ENCODE results near the gene ZNF445.

The ZNF445 gene

GRCh38 chr3:44442596-44443309 is 34.7 kb downstream of the ZNF445 start:
- H3K27ac ChIP-seq = no peak overlapping the region
- TF ChIP-seq ZFX (IDR thresholded peaks at IDR 0.05; ENCODE audit: borderline replicate concordance) = no peak
- TF ChIP-seq CTCF (IDR thresholded peaks at IDR 0.05) = no peak

- no peak overlapping the region for H3K27ac ChIP-seq
- TF ChIP-seq ZFX (IDR thresholded peaks at IDR 0.05; ENCODE audit: borderline replicate concordance) = no peak
- TF ChIP-seq CTCF (IDR thresholded peaks at IDR 0.05) = no peak
These were observed 37.8 kb downstream of the ZNF445 start for GRCh38 chr3:44439499-44440295.

GRCh38 chr3:44437800-44438199 is 39.7 kb downstream of the ZNF445 start:
- H3K27ac ChIP-seq = no peak overlapping the region
- TF ChIP-seq ZFX (IDR thresholded peaks at IDR 0.05; ENCODE audit: borderline replicate concordance) = no peak

- TF ChIP-seq ZFX (IDR thresholded peaks at IDR 0.05; ENCODE audit: borderline replicate concordance) (no peak), CTCF (IDR thresholded peaks at IDR 0.05) (no peak)
- H3K27ac ChIP-seq = no peak overlapping the region
These were observed 41.3 kb downstream of the ZNF445 start for GRCh38 chr3:44436181-44436580.

GRCh38 chr3:44434834-44435510 is 42.5 kb downstream of the ZNF445 start:
- TF ChIP-seq CTCF (IDR thresholded peaks at IDR 0.05) (no peak), ZFX (IDR thresholded peaks at IDR 0.05; ENCODE audit: borderline replicate concordance) (no peak)
- H3K27ac ChIP-seq = no peak overlapping the region

GRCh38 chr3:44430466-44430865 is 47.0 kb downstream of the ZNF445 start:
- no peak overlapping the region for H3K27ac ChIP-seq
- TF ChIP-seq CTCF (IDR thresholded peaks at IDR 0.05) (no peak), ZFX (IDR thresholded peaks at IDR 0.05; ENCODE audit: borderline replicate concordance) (no peak)

GRCh38 chr3:44429459-44429858 is 48.0 kb downstream of the ZNF445 start:
- no peak overlapping the region for H3K27ac ChIP-seq
- no peak for TF ChIP-seq ZFX (IDR thresholded peaks at IDR 0.05; ENCODE audit: borderline replicate concordance)
- no peak for TF ChIP-seq CTCF (IDR thresholded peaks at IDR 0.05)
